DOHH2 (cell line): Measurements from ENCODE around the gene IFI27L1.

Experiments
- H3F3A ChIP-seq: fragments of 200-600 bp; sonication (generic), shearing (Covaris generic); 2 replicates; pipeline ENCODE4 v1.6.0; 2016; ENCODE audit warnings: antibody characterized with exemption, mild to moderate bottlenecking; ENCODE audit not compliant: control insufficient read depth, insufficient read depth
- H3K27ac ChIP-seq: fragments of 200-600 bp; sonication (generic); 2 replicates; pipeline ENCODE4 v1.5.1; 2014; ENCODE audit warnings: low read depth, mild to moderate bottlenecking, low read length, moderate library complexity
- H3K27me3 ChIP-seq: fragments of 200-600 bp; sonication (generic); 2 replicates; pipeline ENCODE4 v1.6.1; 2014; ENCODE audit warnings: mild to moderate bottlenecking, low read length, mixed read lengths; ENCODE audit not compliant: control insufficient read depth
- H3K36me3 ChIP-seq: fragments of 200-600 bp; sonication (generic); 2 replicates; pipeline ENCODE4 v1.6.1; 2014; ENCODE audit warnings: mild to moderate bottlenecking, low read length, moderate library complexity, mixed read lengths; ENCODE audit not compliant: control insufficient read depth
- H3K4me1 ChIP-seq: fragments of 200-600 bp; sonication (generic); 2 replicates; pipeline ENCODE4 v1.6.1; 2014; ENCODE audit warnings: mild to moderate bottlenecking, low read length, mixed read lengths; ENCODE audit not compliant: control insufficient read depth
- H3K4me2 ChIP-seq: fragments of 200-600 bp; sonication (generic); 2 replicates; pipeline ENCODE4 v1.6.0; 2014; ENCODE audit warnings: mild to moderate bottlenecking, low read length, moderate library complexity
- H3K4me3 ChIP-seq: fragments of 200-600 bp; sonication (generic); 2 replicates; pipeline ENCODE4 v1.5.1; 2014; ENCODE audit warnings: mild to moderate bottlenecking, low read length, mixed read lengths
- H3K79me2 ChIP-seq: fragments of 200-600 bp; sonication (generic); 2 replicates; pipeline ENCODE4 v1.6.1; 2014; ENCODE audit warnings: mild to moderate bottlenecking, low read length, mixed read lengths; ENCODE audit not compliant: control insufficient read depth
- H3K9me2 ChIP-seq: fragments of 200-600 bp; sonication (generic); replicated peaks from 2 replicates; pipeline ENCODE4 v1.6.1; 2014; ENCODE audit warnings: mild to moderate bottlenecking, low read length, mixed read lengths; ENCODE audit not compliant: control insufficient read depth
- H3K9me3 ChIP-seq: fragments of 200-600 bp; sonication (generic); 2 replicates; pipeline ENCODE4 v1.6.1; 2014; ENCODE audit warnings: antibody characterized with exemption, low read length, mixed read lengths; ENCODE audit not compliant: control insufficient read depth, insufficient read depth
- H4K20me1 ChIP-seq: fragments of 200-600 bp; sonication (generic); 2 replicates; pipeline ENCODE4 v1.6.0; 2014; ENCODE audit warnings: low read depth, mild to moderate bottlenecking, antibody characterized with exemption, low read length, moderate library complexity; ENCODE audit not compliant: control insufficient read depth, insufficient read depth
- EZH2phosphoT487 ChIP-seq: fragments of 200-600 bp; sonication (generic); IDR thresholded peaks from 2 replicates; pipeline ENCODE4 v1.6.1; 2017; ENCODE audit warnings: borderline replicate concordance, mild to moderate bottlenecking, antibody characterized with exemption, low read length, moderate library complexity, mixed read lengths
- TF ChIP-seq, protein P1 (sequence below): fragments of 200-600 bp; sonication (generic); IDR thresholded peaks from one replicate; pipeline ENCODE4 v1.5.1; 2014; ENCODE audit warnings: antibody characterized with exemption, mild to moderate bottlenecking, low read depth, low read length; ENCODE audit not compliant: poor library complexity, severe bottlenecking

The IFI27L1 gene

DNA sequence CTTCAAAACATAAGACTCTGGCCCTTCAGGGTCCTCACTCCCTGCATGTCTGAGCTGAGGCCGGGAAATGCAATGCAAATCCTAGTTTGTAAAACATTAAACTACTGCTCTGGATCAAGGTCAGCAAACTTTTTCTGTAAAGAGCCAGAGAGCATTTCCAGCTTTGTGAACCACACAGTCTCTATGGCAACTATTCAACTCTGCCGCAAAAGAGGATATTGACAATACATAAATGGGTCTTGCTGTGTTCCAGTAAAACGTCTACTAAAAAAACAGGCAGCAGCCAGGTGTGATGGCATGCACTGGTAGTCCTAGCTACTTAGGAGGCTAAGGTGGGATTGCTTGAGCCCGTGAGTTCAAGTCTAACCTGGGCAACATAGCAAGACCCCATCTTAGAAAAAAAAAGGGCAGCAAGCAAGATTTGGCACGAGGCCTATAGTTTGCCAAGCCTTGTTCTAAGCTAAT is 22.4 kb upstream of the IFI27L1 start:
- TF ChIP-seq EZH2phosphoT487 = no peak
- TF ChIP-seq, protein P1, sequence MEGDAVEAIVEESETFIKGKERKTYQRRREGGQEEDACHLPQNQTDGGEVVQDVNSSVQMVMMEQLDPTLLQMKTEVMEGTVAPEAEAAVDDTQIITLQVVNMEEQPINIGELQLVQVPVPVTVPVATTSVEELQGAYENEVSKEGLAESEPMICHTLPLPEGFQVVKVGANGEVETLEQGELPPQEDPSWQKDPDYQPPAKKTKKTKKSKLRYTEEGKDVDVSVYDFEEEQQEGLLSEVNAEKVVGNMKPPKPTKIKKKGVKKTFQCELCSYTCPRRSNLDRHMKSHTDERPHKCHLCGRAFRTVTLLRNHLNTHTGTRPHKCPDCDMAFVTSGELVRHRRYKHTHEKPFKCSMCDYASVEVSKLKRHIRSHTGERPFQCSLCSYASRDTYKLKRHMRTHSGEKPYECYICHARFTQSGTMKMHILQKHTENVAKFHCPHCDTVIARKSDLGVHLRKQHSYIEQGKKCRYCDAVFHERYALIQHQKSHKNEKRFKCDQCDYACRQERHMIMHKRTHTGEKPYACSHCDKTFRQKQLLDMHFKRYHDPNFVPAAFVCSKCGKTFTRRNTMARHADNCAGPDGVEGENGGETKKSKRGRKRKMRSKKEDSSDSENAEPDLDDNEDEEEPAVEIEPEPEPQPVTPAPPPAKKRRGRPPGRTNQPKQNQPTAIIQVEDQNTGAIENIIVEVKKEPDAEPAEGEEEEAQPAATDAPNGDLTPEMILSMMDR = no peak
- peaks cover 16% of the 10 kb centered on the region for H3K79me2 ChIP-seq
- H3K36me3 ChIP-seq = peaks cover 96% of the 10 kb centered on the region
- H3K27me3 ChIP-seq = no peaks in the 10 kb centered on the region
- no peaks in the 10 kb centered on the region for H3K4me1 ChIP-seq
- H3K27ac ChIP-seq = no peak overlapping the region
- no peaks in the 10 kb centered on the region for H3K9me2 ChIP-seq
- H3F3A ChIP-seq = no peaks in the 10 kb centered on the region
- no peak overlapping the region for H3K4me2 ChIP-seq
- peaks cover 13% of the 10 kb centered on the region; the same call in 1 of the 2 replicates for H4K20me1 ChIP-seq
- no peak overlapping the region for H3K4me3 ChIP-seq
- no peaks in the 10 kb centered on the region for H3K9me3 ChIP-seq

DNA sequence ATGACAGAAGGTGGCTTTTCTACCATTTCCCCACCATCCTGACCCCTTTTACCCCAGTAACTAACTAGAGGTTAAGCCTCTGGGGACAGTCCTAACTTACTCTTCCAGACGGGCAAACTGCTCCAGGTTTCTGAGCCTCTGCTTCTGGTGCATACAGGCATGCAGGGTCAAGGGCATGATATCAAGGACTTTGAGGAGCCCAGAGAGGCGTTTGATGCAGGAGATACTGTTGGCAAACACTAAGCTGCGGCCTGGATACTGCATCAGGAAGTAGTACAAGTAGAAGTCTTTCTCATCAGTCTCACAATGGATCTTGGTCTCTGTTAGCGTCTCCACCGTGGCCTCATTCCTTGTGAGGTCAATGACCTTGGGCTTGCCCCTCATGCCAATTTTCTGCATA is 21.1 kb upstream of the IFI27L1 start:
- no peaks in the 10 kb centered on the region for H3K9me2 ChIP-seq
- H3K36me3 ChIP-seq = peaks cover 83% of the 10 kb centered on the region
- peaks cover 13% of the 10 kb centered on the region; the same call in 1 of the 2 replicates for H4K20me1 ChIP-seq
- H3K27me3 ChIP-seq = no peaks in the 10 kb centered on the region
- H3F3A ChIP-seq = no peaks in the 10 kb centered on the region
- peaks cover 28% of the 10 kb centered on the region for H3K79me2 ChIP-seq
- no peak overlapping the region for H3K4me3 ChIP-seq
- no peaks in the 10 kb centered on the region for H3K9me3 ChIP-seq
- TF ChIP-seq, protein P1 = no peak
- TF ChIP-seq EZH2phosphoT487 = no peak
- no peaks in the 10 kb centered on the region for H3K4me1 ChIP-seq
- no peak overlapping the region for H3K4me2 ChIP-seq
- H3K27ac ChIP-seq = no peak overlapping the region

DNA sequence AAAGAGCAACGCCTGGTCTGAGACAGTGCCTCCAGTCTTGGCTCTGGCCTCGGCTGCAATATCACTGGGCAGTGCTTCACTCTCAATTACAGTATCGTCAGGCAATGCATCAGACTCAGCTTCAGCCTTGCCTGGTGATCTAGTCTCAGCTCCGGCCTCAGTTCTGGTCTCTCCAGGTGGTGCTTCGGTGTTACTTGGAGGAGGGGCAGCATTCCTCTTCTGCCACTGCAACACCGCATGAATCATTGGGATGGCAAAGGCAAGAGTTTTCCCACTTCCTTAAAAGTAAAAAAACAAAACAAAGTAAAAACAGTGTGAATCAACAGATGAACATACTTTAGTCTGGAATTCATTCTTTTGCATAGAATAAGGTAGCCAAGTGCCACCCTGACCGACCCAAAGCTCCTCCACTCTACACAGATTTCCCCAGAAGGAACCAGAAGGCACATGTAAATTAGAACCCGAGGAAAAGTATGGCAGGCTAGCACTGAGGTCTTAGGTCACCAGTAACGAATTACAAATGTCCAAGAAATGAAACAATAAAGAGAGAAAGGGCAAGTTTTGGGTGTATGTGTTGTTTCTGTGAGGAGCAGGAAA is 18.7 kb upstream of the IFI27L1 start:
- Histone ChIP-seq H3K79me2 (peaks cover 53% of the 10 kb centered on the region), H3K27ac (no peak overlapping the region), H3K4me2 (no peak overlapping the region), H3K9me2 (no peaks in the 10 kb centered on the region), H3K4me3 (no peak overlapping the region), H4K20me1 (peaks cover 10% of the 10 kb centered on the region; the same call in 1 of the 2 replicates), H3K4me1 (no peaks in the 10 kb centered on the region), H3K36me3 (peaks cover 59% of the 10 kb centered on the region), H3K27me3 (no peaks in the 10 kb centered on the region), H3K9me3 (no peaks in the 10 kb centered on the region), H3F3A (no peaks in the 10 kb centered on the region)
- TF ChIP-seq, protein P1 = no peak
- no peak for TF ChIP-seq EZH2phosphoT487
